Activated CD4-positive, alpha-beta T cell treated with anti-CD3 and anti-CD28 coated beads, Interleukin-2, amount 10 ng/mL, durations not matched to agents 24 days and 14 days (primary cell): ENCODE measurements around the gene IRGC. TPM values are rescaled to one million over a fixed set of nuclear protein-coding genes. Genes with fewer than 3 reads are reported as not detected.

Experiments used
- DNase-seq: peaks from one replicate; pipeline ENCODE4 v3.0.0; 2022
- H3K27ac Mint-ChIP-seq: one replicate; pipeline ENCODE4 v1.8.0; 2022; ENCODE audit warnings: mild to moderate bottlenecking, mixed read lengths
- H3K27me3 Mint-ChIP-seq: one replicate; pipeline ENCODE4 v1.8.0; 2022; ENCODE audit warnings: mixed read lengths
- H3K36me3 Mint-ChIP-seq: one replicate; pipeline ENCODE4 v1.8.0; 2022; ENCODE audit warnings: low read depth, mild to moderate bottlenecking, mixed read lengths
- H3K4me1 Mint-ChIP-seq: one replicate; pipeline ENCODE4 v1.8.0; 2021; ENCODE audit warnings: mixed read lengths
- H3K4me3 Mint-ChIP-seq: one replicate; pipeline ENCODE4 v1.8.0; 2022; ENCODE audit warnings: mild to moderate bottlenecking, moderate library complexity, mixed read lengths
- H3K9me3 Mint-ChIP-seq: one replicate; pipeline ENCODE4 v1.8.0; 2021; ENCODE audit warnings: mixed read lengths
- intact Hi-C: fragments of 100-400 bp; cut with micrococcal nuclease; formaldehyde crosslinking; loops from one replicate; pipeline ENCODE4 v1.15.1; 2023
- total RNA-seq: library from RNA; stranded (reverse); gene quantifications from 2 replicates; pipeline ENCODE4 v1.2.3, GENCODE V29; 2022

Gene IRGC
- total RNA-seq, 1 donor from 2014 or later, result not detected

- H3K4me3 Mint-ChIP-seq, result peak overlapping the region; percentile 81
- H3K36me3 Mint-ChIP-seq, result no peaks in the 10 kb centered on the region
- peaks cover 4% of the 10 kb centered on the region for H3K9me3 Mint-ChIP-seq
- peak overlapping the region; percentile 81 for H3K27ac Mint-ChIP-seq
- peaks cover 18% of the 10 kb centered on the region for H3K4me1 Mint-ChIP-seq
- H3K27me3 Mint-ChIP-seq, result peaks cover 15% of the 10 kb centered on the region
- intact Hi-C loops, result loop anchor here (2.0 kb wide), 1 partner anchor 31 kb away; no protein-coding TSS in a partner anchor
- DNase-seq, result peak; percentile 58
Measured at GRCh38 chr19:43699506-43700394, 16.1 kb upstream of the IRGC start.

- H3K36me3 Mint-ChIP-seq, result no peaks in the 10 kb centered on the region
- peak overlapping the region; percentile 81 for H3K4me3 Mint-ChIP-seq
- peaks cover 18% of the 10 kb centered on the region for H3K4me1 Mint-ChIP-seq
- H3K9me3 Mint-ChIP-seq, result peaks cover 4% of the 10 kb centered on the region
- peaks cover 13% of the 10 kb centered on the region for H3K27me3 Mint-ChIP-seq
- intact Hi-C loops, result loop anchor here (2.0 kb wide), 1 partner anchor 32 kb away; no protein-coding TSS in a partner anchor
- peak overlapping the region; percentile 81 for H3K27ac Mint-ChIP-seq
- peak; percentile 61 for DNase-seq
Measured at GRCh38 chr19:43700395-43701000, 15.4 kb upstream of the IRGC start.

GRCh38 chr19:43704002-43704705 is 11.7 kb upstream of the IRGC start:
- H3K27me3 Mint-ChIP-seq, result peaks cover 8% of the 10 kb centered on the region
- peaks cover 3% of the 10 kb centered on the region for H3K36me3 Mint-ChIP-seq
- H3K9me3 Mint-ChIP-seq, result peaks cover 6% of the 10 kb centered on the region
- no peak for DNase-seq
- intact Hi-C loops, result no loop called here
- H3K27ac Mint-ChIP-seq, result peak overlapping the region; percentile 4
- peaks cover 20% of the 10 kb centered on the region for H3K4me1 Mint-ChIP-seq
- H3K4me3 Mint-ChIP-seq, result no peak overlapping the region

- Mint-ChIP-seq H3K27ac (no peak overlapping the region), H3K4me3 (no peak overlapping the region), H3K4me1 (peaks cover 9% of the 10 kb centered on the region), H3K9me3 (peaks cover 8% of the 10 kb centered on the region), H3K36me3 (peaks cover 3% of the 10 kb centered on the region), H3K27me3 (peaks cover 2% of the 10 kb centered on the region)
- DNase-seq, result no peak
- intact Hi-C loops, result no loop called here
Measured at GRCh38 chr19:43705729-43706128, 10.1 kb upstream of the IRGC start.

- Mint-ChIP-seq H3K9me3 (peaks cover 7% of the 10 kb centered on the region), H3K4me3 (no peak overlapping the region), H3K4me1 (peaks cover 2% of the 10 kb centered on the region), H3K27me3 (peaks cover 6% of the 10 kb centered on the region), H3K27ac (no peak overlapping the region), H3K36me3 (peaks cover 3% of the 10 kb centered on the region)
- no peak for DNase-seq
- intact Hi-C loops, result no loop called here
Measured at GRCh38 chr19:43707158-43707712, 8.6 kb upstream of the IRGC start.

GRCh38 chr19:43708716-43709115 is 7.2 kb upstream of the IRGC start:
- peaks cover 3% of the 10 kb centered on the region for H3K36me3 Mint-ChIP-seq

GRCh38 chr19:43711751-43712355 is 4.0 kb upstream of the IRGC start:
- no peak overlapping the region for H3K4me3 Mint-ChIP-seq

More at GRCh38 chr19:43708716-43709115, 7.2 kb upstream of the IRGC start:
- H3K27me3 Mint-ChIP-seq, result peaks cover 6% of the 10 kb centered on the region
- H3K4me1 Mint-ChIP-seq, result peaks cover 2% of the 10 kb centered on the region
- peaks cover 7% of the 10 kb centered on the region for H3K9me3 Mint-ChIP-seq
- DNase-seq, result no peak
- H3K27ac Mint-ChIP-seq, result no peak overlapping the region
- no peak overlapping the region for H3K4me3 Mint-ChIP-seq
- intact Hi-C loops, result no loop called here

GRCh38 chr19:43713208-43713607 is 2.7 kb upstream of the IRGC start:
- Mint-ChIP-seq H3K27ac (no peak overlapping the region), H3K4me3 (no peak overlapping the region), H3K36me3 (peaks cover 3% of the 10 kb centered on the region), H3K9me3 (peaks cover 7% of the 10 kb centered on the region), H3K27me3 (peaks cover 6% of the 10 kb centered on the region), H3K4me1 (no peaks in the 10 kb centered on the region)
- intact Hi-C loops, result no loop called here
- no peak for DNase-seq

More at GRCh38 chr19:43711751-43712355, 4.0 kb upstream of the IRGC start:
- H3K27ac Mint-ChIP-seq, result peak overlapping the region; percentile 1
- peaks cover 2% of the 10 kb centered on the region for H3K4me1 Mint-ChIP-seq
- H3K36me3 Mint-ChIP-seq, result peaks cover 3% of the 10 kb centered on the region
- intact Hi-C loops, result no loop called here
- H3K9me3 Mint-ChIP-seq, result peaks cover 7% of the 10 kb centered on the region
- DNase-seq, result no peak
- H3K27me3 Mint-ChIP-seq, result peaks cover 6% of the 10 kb centered on the region

GRCh38 chr19:43718627-43719377 is 2.9 kb downstream of the IRGC start:
- Mint-ChIP-seq H3K4me3 (no peak overlapping the region), H3K27me3 (peaks cover 2% of the 10 kb centered on the region), H3K36me3 (no peaks in the 10 kb centered on the region), H3K4me1 (no peaks in the 10 kb centered on the region), H3K27ac (no peak overlapping the region), H3K9me3 (no peaks in the 10 kb centered on the region)
- DNase-seq, result no peak
- intact Hi-C loops, result no loop called here

- Mint-ChIP-seq H3K4me1 (no peaks in the 10 kb centered on the region), H3K36me3 (no peaks in the 10 kb centered on the region), H3K9me3 (no peaks in the 10 kb centered on the region), H3K27me3 (peaks cover 2% of the 10 kb centered on the region), H3K27ac (no peak overlapping the region), H3K4me3 (no peak overlapping the region)
- DNase-seq, result no peak
- intact Hi-C loops, result no loop called here
Measured at GRCh38 chr19:43719378-43719868, 3.5 kb downstream of the IRGC start.

- no peaks in the 10 kb centered on the region for H3K9me3 Mint-ChIP-seq
- intact Hi-C loops, result no loop called here
Measured at GRCh38 chr19:43719918-43720317, 4.0 kb downstream of the IRGC start.

GRCh38 chr19:43720936-43721335 is 5.1 kb downstream of the IRGC start:
- no peak overlapping the region for H3K27ac Mint-ChIP-seq
- H3K36me3 Mint-ChIP-seq, result no peaks in the 10 kb centered on the region
- DNase-seq, result no peak
- H3K27me3 Mint-ChIP-seq, result no peaks in the 10 kb centered on the region
- H3K4me3 Mint-ChIP-seq, result no peak overlapping the region
- no peaks in the 10 kb centered on the region for H3K9me3 Mint-ChIP-seq
- intact Hi-C loops, result no loop called here
- peaks cover 4% of the 10 kb centered on the region for H3K4me1 Mint-ChIP-seq

More at GRCh38 chr19:43719918-43720317, 4.0 kb downstream of the IRGC start:
- H3K27me3 Mint-ChIP-seq, result no peaks in the 10 kb centered on the region
- H3K4me3 Mint-ChIP-seq, result no peak overlapping the region
- no peaks in the 10 kb centered on the region for H3K36me3 Mint-ChIP-seq
- H3K4me1 Mint-ChIP-seq, result no peaks in the 10 kb centered on the region
- no peak overlapping the region for H3K27ac Mint-ChIP-seq
- DNase-seq, result no peak
